Heart left ventricle (tissue), 16 donors: ENCODE measurements around the gene CEP85L. TPM values are rescaled to one million over a fixed set of nuclear protein-coding genes. Genes with fewer than 3 reads are reported as not detected.

Source experiments
- ATAC-seq, 4 donors: fragments of 200-7000 bp; cut with Tn5 transposase; one replicate each; pipeline ENCODE4 v1.9.1; 2020 to 2022; ENCODE audit warnings: moderate library complexity in 4 of 4, mild to moderate bottlenecking in 3 of 4, moderate number of reproducible peaks in 1 of 4
- DNase-seq, 5 donors: peaks; one replicate each; pipeline ENCODE4 v3.0.0-alpha.2; 2020
- H3K27ac ChIP-seq, 12 donors: fragments of 200-600 bp; sonication (generic) in 4 of 12; one replicate each; pipeline versions ENCODE4 v1.5.0 to v1.8.0; 2016 to 2022; ENCODE audit warnings: mild to moderate bottlenecking in 2 of 12
- H3K27me3 ChIP-seq, 9 donors: fragments of 200-600 bp; sonication (generic) in 2 of 9; one replicate each; pipeline versions ENCODE4 v1.5.1 to v1.8.0; 2016 to 2022; ENCODE audit warnings: mild to moderate bottlenecking in 3 of 9
- H3K36me3 ChIP-seq, 9 donors: fragments of 200-600 bp; sonication (generic) in 2 of 9; one replicate each; pipeline versions ENCODE4 v1.5.0 to v1.8.0; 2018 to 2022; ENCODE audit warnings: mild to moderate bottlenecking in 2 of 9
- H3K4me1 ChIP-seq, 12 donors: fragments of 200-600 bp; sonication (generic) in 4 of 12; one replicate each; pipeline versions ENCODE4 v1.5.0 to v1.8.0; 2016 to 2022; ENCODE audit warnings: mild to moderate bottlenecking in 3 of 12
- H3K4me3 ChIP-seq, 12 donors: fragments of 200-600 bp; sonication (generic) in 4 of 12; one replicate each; pipeline versions ENCODE4 v1.5.0 to v1.8.0; 2017 to 2022; ENCODE audit warnings: mild to moderate bottlenecking in 9 of 12, moderate library complexity in 4 of 12
- H3K9me3 ChIP-seq, 12 donors: fragments of 200-600 bp; sonication (generic) in 4 of 12; one replicate each; pipeline versions ENCODE4 v1.5.0 to v1.8.0; 2016 to 2022; ENCODE audit warnings: mild to moderate bottlenecking in 1 of 12
- POLR2A ChIP-seq, 2 donors: fragments of 450-650 bp; IDR thresholded peaks; one replicate each; pipeline ENCODE4 v1.6.1; 2017; ENCODE audit warnings: antibody characterized with exemption in 2 of 2, mild to moderate bottlenecking in 2 of 2, moderate library complexity in 2 of 2
- WGBS, 4 donors: extraction: QIAGEN DNeasy Blood & Tissue Kit in 2 of 4; methylation state at CpG; one replicate each; pipeline versions ENCODE4 v1.1.5 to v1.1.7; 2013 to 2018; 5-methylcytosine and 5-hydroxymethylcytosine counted together
- intact Hi-C, 10 donors: fragments of 100-400 bp; cut with DNase I; formaldehyde crosslinking; loops; one replicate each; pipeline versions ENCODE4 v1.11.1 to v1.14.2; 2022
- polyA plus RNA-seq, 2 donors: library from polyadenylated mRNA; stranded (reverse); fragments of 200-250 nt; gene quantifications; one replicate each; pipeline ENCODE4 v1.2.3, GENCODE V29; 2013
- total RNA-seq, 9 donors: library from RNA; depleted of rRNA in 2 of 9; stranded (reverse); fragments of >200 nt in 2 of 9; fragmentation: NEBNext Ultra II Directional in 3 of 9; extraction: Animal tissue kit (Norgen Biotek cat#: 25700) in 3 of 9; gene quantifications; one replicate each; pipeline versions ENCODE4 v1.1.0 to v1.2.4, GENCODE V29; 2016 to 2023
- TF ChIP-seq, protein P1 (sequence below), 12 donors: fragments of 200-600 bp; sonication (generic) in 4 of 12; IDR thresholded peaks; one replicate each; pipeline versions ENCODE4 v1.5.0 to v1.8.0; 2018 to 2022; ENCODE audit warnings: antibody characterized with exemption in 12 of 12, mild to moderate bottlenecking in 5 of 12
- donor health status: ischemic (EF 13 %, LVEDD 7.1; RV severe dilation, severe dysfunction).
- donor health status: healthy with polysubstance abuse.
- donor health status: DM: no; HTN: yes; CAD: no.
- donor health status: DM: no; HTN: no; CAD: no.
- donor health status: ischemic (EF 25% LVEDD 6.9; RV normal size, moderate dysfunction).
- donor health status: ischemic (EF 25% LVEDD 5.7; RV mildly dilated, moderate dysfunction).
- donor health status: healthy.
- donor health status: DM: yes; HTN: yes; CAD: no.
- donor health status: ischemic (EF 35%, LVEDD 5.7; RV mildly dilated, moderate dysfunction).
- donor health status: nonischemic (EF 11% LVEDD 7.7; RV severe dilation, severe dysfunction).
- donor health status: DM: yes; HTN: yes; CAD: no.
- donor health status: PGD.
- donor health status: ischemic (EF 29% LVEDD 5.4; RV normal size, mild dysfunction).
- donor health status: nonischemic (EF 23%, LVEDD 6.1; RV moderate dilation, normal function).

CEP85L gene
- total and polyA plus RNA-seq, 11 donors, result 1.9 to 14.4 (median 7.6) TPM

DNA sequence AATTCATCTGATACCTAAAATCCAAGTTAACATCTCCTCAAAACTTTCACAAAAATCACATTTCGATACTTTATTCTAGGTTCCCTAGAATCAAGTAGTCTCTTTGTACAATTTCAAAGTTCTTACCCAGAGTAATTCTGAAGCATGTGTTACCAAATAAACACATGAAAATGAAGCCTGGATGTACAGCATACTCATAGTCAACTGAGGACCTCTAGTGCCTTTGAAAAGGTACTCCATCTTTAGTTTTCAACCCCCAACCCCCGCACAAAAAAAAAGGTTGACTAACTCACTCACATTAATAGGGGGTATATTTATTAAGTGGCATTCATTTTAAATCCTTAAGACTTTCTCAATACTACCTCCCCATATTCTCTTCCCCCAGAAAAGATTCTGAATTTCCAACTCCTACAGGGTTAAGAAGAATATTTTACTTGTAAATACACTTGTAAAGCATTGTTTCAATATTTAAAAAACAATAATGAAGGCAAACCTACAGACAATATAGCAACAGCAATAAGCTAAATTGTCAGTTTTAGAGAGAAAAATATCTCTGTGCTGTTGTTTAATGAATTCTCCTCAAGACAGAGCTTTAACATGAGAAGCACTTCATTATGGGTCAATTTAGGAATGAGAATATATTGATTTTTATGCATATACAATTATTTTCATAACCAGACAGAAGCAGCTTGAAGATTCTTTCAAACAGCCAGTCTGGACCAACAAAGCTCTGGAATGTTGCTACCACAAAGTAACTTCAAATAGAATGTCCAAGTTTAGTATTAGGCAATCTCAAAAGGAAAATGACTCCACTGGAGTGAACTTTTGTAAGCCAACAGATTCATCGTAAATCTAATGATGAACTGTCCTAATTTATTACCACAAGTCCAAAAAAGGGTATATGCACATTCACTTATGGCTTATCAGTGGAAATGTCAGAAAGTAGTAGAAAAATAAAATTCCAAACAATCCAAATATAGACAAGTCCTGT is 100.0 kb downstream of the CEP85L start:
- peak; percentile 41 to 64 (median 64) for ATAC-seq
- intact Hi-C loops, result loop anchor here in 9 of 10 donors (2.0 to 10.0 kb wide), 9 partner anchors 39 to 269 kb away; no protein-coding TSS in a partner anchor
- TF ChIP-seq POLR2A (IDR thresholded peaks at IDR 0.05), result no peak
- TF ChIP-seq, protein P1, sequence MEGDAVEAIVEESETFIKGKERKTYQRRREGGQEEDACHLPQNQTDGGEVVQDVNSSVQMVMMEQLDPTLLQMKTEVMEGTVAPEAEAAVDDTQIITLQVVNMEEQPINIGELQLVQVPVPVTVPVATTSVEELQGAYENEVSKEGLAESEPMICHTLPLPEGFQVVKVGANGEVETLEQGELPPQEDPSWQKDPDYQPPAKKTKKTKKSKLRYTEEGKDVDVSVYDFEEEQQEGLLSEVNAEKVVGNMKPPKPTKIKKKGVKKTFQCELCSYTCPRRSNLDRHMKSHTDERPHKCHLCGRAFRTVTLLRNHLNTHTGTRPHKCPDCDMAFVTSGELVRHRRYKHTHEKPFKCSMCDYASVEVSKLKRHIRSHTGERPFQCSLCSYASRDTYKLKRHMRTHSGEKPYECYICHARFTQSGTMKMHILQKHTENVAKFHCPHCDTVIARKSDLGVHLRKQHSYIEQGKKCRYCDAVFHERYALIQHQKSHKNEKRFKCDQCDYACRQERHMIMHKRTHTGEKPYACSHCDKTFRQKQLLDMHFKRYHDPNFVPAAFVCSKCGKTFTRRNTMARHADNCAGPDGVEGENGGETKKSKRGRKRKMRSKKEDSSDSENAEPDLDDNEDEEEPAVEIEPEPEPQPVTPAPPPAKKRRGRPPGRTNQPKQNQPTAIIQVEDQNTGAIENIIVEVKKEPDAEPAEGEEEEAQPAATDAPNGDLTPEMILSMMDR (IDR thresholded peaks at IDR 0.05), result peak; percentile 31 to 77 (median 58)
- H3K4me3 ChIP-seq, result peak overlapping the region; percentile 27 to 64 (median 54)
- no peak for DNase-seq
- no peaks in the 10 kb centered on the region for H3K9me3 ChIP-seq
- WGBS, 4 donors, result 13 to 22% (median 19%) methylated on average over 3 of the region's 3 CpGs
- H3K4me1 ChIP-seq, result peaks cover 0 to 14% (median 0%) of the 10 kb centered on the region in 12 donors
- H3K27me3 ChIP-seq, result no peaks in the 10 kb centered on the region
- H3K36me3 ChIP-seq, result peaks cover 0 to 60% (median 8%) of the 10 kb centered on the region in 9 donors
- peak overlapping the region; percentile 27 to 87 (median 78) for H3K27ac ChIP-seq

DNA sequence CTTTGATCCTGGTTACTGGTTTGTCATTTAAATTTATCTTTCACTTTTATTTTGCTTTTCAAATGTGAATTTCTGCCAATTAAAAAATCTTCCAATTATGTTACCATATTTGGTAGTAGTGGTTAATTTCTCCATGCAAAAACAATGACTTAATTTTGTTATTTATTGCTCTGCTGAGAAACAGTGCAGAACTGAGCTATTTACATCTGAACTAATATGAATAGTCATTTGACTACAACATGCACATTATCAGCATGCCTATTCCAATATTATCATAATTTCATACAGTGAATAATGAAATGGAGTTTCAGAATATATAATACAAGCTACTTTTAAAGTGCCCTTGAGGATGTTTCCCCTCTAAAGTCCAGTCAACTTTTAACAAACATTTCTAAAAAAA is 102.8 kb downstream of the CEP85L start:
- Histone ChIP-seq H3K36me3 (peaks cover 0 to 32% (median 0%) of the 10 kb centered on the region in 9 donors), H3K27ac (peak overlapping the region; percentile 34 to 87 (median 80)), H3K4me3 (peak overlapping the region; percentile 27 to 64 (median 54)), H3K27me3 (no peaks in the 10 kb centered on the region), H3K4me1 (peaks cover 0 to 34% (median 6%) of the 10 kb centered on the region in 12 donors), H3K9me3 (no peaks in the 10 kb centered on the region)
- intact Hi-C loops, result loop anchor here in 4 of 10 donors (5.0 kb wide), 2 partner anchors 36 to 176 kb away; no protein-coding TSS in a partner anchor
- DNase-seq, result no peak
- TF ChIP-seq POLR2A (IDR thresholded peaks at IDR 0.05), result no peak
- TF ChIP-seq, protein P1 (IDR thresholded peaks at IDR 0.05), result no peak
- ATAC-seq, result no peak

DNA sequence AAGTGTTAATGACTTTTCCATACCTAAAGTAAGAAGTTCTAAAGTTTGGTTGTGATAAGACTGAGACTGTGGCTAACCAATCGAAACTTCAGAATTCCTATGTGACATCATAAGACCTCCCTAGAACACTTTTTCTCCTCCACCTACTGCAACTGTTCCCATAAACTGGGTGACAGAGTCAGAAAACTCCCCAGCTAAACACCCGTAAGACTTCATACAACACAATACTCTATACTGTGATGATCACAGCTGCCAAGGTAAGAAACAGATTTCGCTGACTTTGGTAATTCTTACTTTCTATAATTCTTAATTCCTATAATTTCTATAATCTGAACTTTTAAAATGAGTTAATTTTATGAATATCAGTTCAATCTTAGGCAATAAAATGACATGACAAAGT is 103.3 kb downstream of the CEP85L start, which contains the start of gene PLN:
PLN (plus strand) TSS at position 161 of the 400 bp plus-strand sequence. CDS start 10,626 bp downstream, outside the sequence.
- peak; percentile 89 to 93 (median 90) for ATAC-seq
- peak within 1 kb of the TSS; percentile 27 to 64 (median 54) for H3K4me3 ChIP-seq
- peak within 1 kb of the TSS; percentile 34 to 87 (median 82) for H3K27ac ChIP-seq
- H3K27me3 ChIP-seq, result no peaks in the 10 kb centered on the region
- peak in 1 of 5 donors; percentile 30 for DNase-seq
- no peaks in the 10 kb centered on the region for H3K9me3 ChIP-seq
- peak in 1 of 2 donors; percentile 75 for TF ChIP-seq POLR2A (IDR thresholded peaks at IDR 0.05)
- TF ChIP-seq, protein P1 (IDR thresholded peaks at IDR 0.05), result no peak
- peaks cover 0 to 29% (median 0%) of the 10 kb centered on the region in 9 donors for H3K36me3 ChIP-seq
- peaks cover 0 to 37% (median 6%) of the 10 kb centered on the region in 12 donors for H3K4me1 ChIP-seq
- intact Hi-C loops, result loop anchor here in 4 of 10 donors (5.0 kb wide), 2 partner anchors 36 to 176 kb away; no protein-coding TSS in a partner anchor
- 49 to 64% (median 57%) methylated on average over 3 of the region's 3 CpGs for WGBS, 4 donors

DNA sequence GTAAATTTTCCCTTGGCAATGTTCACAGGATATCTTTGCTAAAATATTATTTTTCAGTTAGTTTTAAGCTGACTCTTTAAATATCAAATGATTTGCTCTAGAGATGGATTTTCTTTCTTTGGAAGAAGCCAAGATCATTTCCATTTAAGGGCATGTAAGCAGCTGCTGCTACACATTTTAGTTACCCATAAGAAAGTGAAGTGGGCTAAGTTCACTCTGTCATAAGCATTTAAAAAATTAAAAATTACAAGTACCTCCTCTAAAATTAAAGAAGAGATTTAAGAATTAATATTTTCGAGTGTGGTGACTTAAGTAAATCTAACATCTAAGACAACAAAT is 104.5 kb downstream of the CEP85L start:
- Histone ChIP-seq H3K9me3 (no peaks in the 10 kb centered on the region), H3K4me1 (peaks cover 0 to 48% (median 6%) of the 10 kb centered on the region in 12 donors), H3K27me3 (no peaks in the 10 kb centered on the region), H3K4me3 (peak overlapping the region in 11 of 12 donors; percentile 5 to 64 (median 55)), H3K36me3 (peaks cover 0 to 18% (median 0%) of the 10 kb centered on the region in 9 donors), H3K27ac (peak overlapping the region; percentile 34 to 87 (median 82))
- intact Hi-C loops, result loop anchor here in 4 of 10 donors (5.0 kb wide), 2 partner anchors 35 to 175 kb away; no protein-coding TSS in a partner anchor
- TF ChIP-seq POLR2A (IDR thresholded peaks at IDR 0.05), result no peak
- TF ChIP-seq, protein P1 (IDR thresholded peaks at IDR 0.05), result no peak
- WGBS, 4 donors, result 30 to 52% (median 41%) methylated on average over 1 of the region's 1 CpG
- ATAC-seq (no peak), DNase-seq (no peak)
